GM15510 (cell line): Measurements from ENCODE around the gene HCN4.

Experiments used
- POLR2A ChIP-seq: IDR thresholded peaks from 3 replicates; pipeline ENCODE4 v1.6.1; 2011; ENCODE audit warnings: borderline replicate concordance; ENCODE audit not compliant: insufficient read length; ENCODE audit errors: extremely low read depth

Gene HCN4

GRCh38 chr15:73296609-73297353 lies 72.0 kb downstream of the HCN4 start:
- no peak for TF ChIP-seq POLR2A

DNA sequence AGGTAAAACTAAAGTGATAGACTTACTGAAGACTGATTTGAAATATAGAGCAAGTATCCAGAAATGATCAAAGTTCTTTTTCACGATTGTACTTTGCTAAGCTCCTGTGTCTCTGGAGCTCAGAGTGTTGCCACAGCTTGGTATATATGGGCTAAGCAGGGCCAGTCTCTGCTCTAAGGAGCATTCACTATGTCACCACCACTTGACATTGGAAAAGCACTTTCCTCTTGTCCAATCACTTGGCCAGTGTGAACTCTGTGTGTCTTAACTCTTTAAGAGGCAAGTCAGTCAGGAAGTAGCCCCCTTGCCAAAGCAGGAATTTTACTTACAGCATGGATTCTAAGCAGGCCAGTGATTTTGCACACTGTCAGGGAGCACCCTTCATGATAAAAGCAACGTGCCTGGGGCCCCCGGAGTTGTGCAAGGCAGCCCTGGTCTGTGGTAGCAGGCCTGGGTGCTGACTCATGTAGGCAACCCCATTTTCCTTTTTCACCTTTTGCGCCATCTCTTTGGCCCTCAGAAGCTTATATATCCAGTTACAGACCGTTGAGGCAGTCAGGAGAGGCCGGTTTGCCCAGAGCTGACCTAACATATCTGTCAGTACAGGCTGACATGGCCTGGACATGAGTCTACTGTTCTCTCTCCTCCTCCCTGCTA lies 73.0 kb downstream of the HCN4 start:
- no peak for TF ChIP-seq POLR2A

DNA sequence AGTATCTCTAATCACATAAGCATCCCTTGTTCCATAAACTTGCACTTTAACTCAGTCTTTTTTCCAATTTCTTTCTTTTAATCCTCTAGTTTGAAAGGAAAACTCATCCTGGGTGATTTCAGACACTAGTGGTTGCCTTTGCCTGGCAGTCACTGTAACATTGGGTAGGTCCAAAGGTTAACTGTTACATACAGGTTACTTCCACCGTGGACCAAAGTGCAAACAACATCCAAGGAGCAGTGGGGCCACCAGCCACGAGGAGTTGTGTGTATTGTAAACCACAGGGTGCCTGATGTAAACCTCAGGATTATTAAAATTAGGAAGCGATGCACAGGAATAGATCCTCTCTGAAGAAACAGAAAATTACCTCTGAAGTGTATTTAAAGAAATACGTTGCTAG lies 75.0 kb downstream of the HCN4 start:
- no peak for TF ChIP-seq POLR2A

DNA sequence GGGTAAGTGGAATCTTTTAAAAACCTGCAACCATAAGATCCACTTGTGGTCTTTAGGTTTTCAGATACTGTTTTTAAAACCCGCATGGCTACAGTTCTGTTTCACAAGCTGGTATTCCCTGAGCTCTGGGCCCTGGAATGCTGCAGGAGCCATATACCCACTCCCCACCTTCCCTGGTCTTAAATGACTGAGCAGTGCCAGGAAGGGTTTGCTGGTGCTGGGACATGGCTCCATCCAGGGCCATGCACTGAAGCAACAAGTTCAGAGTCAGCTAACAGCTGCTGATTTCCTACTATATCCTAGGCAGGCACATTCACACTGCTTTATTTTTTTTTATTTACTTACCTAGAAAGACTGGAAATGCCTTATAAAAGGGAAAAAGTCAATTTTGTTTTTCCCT lies 77.3 kb downstream of the HCN4 start:
- TF ChIP-seq POLR2A = no peak

GRCh38 chr15:73287019-73287418 lies 81.7 kb downstream of the HCN4 start:
- no peak for TF ChIP-seq POLR2A

GRCh38 chr15:73286311-73286710 lies 82.4 kb downstream of the HCN4 start:
- TF ChIP-seq POLR2A = no peak

DNA sequence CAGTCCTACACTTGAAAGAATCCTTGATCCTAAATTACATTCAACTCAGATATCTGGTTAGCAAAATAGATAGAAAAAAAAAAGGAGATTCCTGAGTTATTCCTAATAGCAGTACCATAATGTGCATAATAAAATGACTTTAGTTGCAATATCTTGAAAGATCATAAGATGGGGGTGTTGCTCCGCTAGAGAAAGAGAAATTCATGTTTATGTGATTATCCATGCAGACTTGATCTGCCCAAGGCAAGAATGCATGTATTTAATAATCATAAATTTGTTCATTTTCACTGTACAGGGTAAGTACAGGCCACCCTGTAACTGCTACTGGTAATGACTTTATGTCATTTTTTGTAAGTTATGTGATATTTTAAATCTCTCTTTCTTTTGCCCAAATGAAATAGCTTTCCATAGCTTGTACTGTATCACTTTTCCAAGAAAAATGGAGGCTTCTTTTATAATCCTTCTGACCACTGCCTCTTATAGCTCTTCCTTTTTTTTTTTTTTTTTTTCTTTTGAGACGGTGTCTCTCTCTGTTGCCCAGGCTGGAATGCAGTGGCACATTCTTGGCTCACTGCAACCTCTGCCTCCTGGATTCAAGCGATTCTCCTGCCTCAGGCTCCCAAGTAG lies 84.6 kb downstream of the HCN4 start:
- TF ChIP-seq POLR2A = no peak

- no peak for TF ChIP-seq POLR2A
These were observed 85.3 kb downstream of the HCN4 start for GRCh38 chr15:73283366-73283962.

DNA sequence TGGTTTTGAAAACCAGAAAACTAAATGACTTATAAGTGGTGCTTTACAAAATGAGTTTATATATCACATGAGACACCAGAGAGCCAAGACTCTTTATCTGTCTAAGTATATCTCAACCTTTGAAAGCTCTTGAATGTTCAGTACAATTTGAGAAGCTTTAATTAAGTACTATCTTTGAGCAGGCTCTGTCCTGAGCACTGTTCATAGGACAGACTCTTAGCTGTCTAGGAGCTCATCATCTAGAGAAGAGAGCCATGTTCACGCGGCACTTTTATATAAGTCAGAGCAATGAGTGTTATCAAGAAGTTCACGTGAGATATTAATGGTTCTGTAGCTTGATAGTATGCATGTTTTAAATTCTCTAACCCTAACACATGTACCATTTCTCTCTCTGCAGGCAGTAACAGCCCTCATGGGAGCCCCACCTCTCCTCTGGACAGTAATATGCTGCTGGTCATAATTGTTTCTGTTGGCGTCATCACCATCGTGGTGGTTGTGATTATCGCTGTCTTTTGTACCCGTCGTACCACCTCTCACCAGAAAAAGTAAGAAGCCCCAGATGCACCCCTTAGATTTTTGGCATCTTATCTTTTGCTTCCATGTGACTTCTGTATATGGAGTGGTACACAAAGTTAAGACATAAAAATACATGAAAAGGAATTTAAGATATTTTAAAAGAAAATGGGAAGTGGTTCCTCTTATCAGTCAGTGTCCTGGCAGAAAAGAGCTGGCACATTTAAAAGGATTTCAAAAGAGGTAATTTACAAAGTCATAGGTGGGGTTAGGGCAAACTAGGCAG lies 86.0 kb downstream of the HCN4 start:
- no peak for TF ChIP-seq POLR2A

DNA sequence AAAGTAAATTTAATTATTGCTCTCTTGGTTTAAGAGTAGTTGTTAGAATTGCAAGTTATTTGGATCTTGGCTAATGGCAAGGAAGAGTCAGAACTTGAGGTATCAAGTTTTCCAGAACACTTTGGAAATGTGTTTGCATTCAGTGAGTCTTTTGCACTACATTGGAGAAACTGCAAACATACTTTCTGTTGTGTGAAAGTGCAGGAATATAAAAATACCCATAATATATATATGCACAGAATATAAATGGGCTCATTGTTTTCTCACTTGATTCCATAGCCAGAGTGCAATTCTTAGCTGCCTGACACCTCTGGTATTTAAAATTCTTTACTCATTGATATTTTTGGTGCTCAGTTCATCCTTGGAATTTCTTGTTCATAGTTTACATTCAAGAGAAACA lies 92.9 kb downstream of the HCN4 start:
- no peak for TF ChIP-seq POLR2A

- no peak for TF ChIP-seq POLR2A
These were observed 95.4 kb downstream of the HCN4 start for GRCh38 chr15:73273181-73274002.

DNA sequence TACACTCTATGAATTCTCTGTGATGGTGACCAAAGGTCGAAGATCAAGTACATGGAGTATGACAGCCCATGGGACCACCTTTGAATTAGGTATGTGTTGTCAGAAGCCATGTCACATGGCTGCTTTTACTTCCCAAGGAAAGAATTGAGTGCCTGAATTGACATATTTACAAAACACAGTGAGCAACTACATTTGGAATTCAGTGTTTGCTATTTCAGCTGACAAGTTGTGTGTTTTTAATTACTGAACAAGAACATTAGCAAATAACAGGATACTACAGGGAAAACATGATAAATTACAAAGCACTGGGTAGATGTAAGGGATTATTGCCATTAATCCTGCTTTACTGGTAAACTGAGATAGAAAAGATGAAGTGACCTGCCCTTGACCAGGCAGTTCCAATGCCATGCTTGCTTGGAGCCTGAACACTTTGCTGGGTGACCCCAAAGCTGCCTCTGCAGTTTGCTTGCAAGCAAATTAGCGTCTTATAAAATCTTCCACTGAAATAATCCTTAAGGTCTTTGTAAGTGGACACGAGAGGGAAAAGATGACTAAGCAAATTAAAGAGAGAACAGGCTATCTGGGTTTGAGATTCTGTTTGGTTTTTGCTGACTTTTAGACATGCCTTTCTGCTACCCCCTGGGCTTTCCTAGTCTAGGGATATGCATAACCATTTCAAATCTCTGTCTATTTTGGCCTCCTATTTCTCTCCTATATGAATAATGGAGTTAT lies 98.2 kb downstream of the HCN4 start:
- no peak for TF ChIP-seq POLR2A
